Measurements from ENCODE around the gene TMEM147.

- TF ChIP-seq, protein P1, sequence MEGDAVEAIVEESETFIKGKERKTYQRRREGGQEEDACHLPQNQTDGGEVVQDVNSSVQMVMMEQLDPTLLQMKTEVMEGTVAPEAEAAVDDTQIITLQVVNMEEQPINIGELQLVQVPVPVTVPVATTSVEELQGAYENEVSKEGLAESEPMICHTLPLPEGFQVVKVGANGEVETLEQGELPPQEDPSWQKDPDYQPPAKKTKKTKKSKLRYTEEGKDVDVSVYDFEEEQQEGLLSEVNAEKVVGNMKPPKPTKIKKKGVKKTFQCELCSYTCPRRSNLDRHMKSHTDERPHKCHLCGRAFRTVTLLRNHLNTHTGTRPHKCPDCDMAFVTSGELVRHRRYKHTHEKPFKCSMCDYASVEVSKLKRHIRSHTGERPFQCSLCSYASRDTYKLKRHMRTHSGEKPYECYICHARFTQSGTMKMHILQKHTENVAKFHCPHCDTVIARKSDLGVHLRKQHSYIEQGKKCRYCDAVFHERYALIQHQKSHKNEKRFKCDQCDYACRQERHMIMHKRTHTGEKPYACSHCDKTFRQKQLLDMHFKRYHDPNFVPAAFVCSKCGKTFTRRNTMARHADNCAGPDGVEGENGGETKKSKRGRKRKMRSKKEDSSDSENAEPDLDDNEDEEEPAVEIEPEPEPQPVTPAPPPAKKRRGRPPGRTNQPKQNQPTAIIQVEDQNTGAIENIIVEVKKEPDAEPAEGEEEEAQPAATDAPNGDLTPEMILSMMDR (CRISPR knock-in tag; IDR thresholded peaks at IDR 0.05) = no peak
- TF ChIP-seq MAFK (conservative IDR thresholded peaks at IDR 0.05 in 1 of 2, IDR thresholded peaks at IDR 0.05 in 1 of 2; ENCODE audit: low read length in 2 of 2) (no peak), ZKSCAN8 (CRISPR knock-in tag; IDR thresholded peaks at IDR 0.05; ENCODE audit: borderline replicate concordance) (no peak), ZNF10 (CRISPR knock-in tag; IDR thresholded peaks at IDR 0.05; ENCODE audit: borderline replicate concordance, low read depth) (no peak), ARID5B (CRISPR knock-in tag; IDR thresholded peaks at IDR 0.05) (no peak), PLRG1 (conservative IDR thresholded peaks at IDR 0.05) (no peak), GATAD2A (CRISPR knock-in tag; IDR thresholded peaks at IDR 0.05) (no peak), RAD51 (IDR thresholded peaks at IDR 0.05; ENCODE audit: borderline replicate concordance) (no peak)
Observed at GRCh38 chr19:35540356-35540927, 5.0 kb upstream of the TMEM147 start.

All from HepG2 (cell line).